GOT3 (cell line): ENCODE data around the gene TTF2.
"Not testable (repeated sequence)": the region's sequence is repeated elsewhere in the genome, so short reads cannot be mapped to it uniquely, and the experiment has no call there.

Experiments used
- DNase-seq: peaks from one replicate; lab custom pipeline; 2025; ENCODE audit warnings: mixed read lengths; lab: John Stamatoyannopoulos, UW

TTF2 gene

DNA sequence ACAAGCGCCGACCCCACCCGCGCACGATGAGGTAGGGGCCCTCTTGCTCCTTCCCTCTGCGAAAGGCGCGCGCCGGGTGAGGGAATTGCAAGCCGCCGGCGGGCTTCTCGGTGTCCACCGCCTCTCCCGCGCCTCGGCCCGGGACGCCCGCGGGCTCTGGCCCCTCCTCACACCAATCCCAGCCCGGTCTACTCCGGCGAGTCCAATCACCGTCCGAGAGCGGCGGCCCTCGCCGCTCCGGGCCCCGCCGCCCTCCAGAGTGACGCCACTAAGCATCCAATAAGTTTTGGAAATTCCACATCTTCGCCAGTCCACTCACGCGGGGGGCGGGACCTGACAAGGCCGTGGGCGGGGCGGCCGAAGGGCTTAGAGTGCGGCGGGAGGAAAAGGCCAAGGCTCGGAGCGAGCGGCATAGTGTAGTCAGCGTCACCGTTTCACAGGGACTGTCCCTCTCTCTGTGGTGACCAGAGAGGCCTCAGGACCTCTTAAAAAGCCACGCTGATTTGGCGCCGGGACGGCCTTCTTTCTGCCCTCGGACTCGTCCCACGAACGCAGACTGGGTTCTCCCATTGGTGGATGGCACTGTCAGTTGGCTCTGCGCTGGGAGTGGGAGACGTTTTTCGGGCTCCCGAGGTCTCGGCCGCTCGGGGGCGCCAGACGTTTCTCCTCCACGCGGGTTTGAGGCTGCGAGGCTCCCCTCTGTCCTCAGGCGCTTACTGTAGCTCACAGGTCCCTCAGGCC is 61.6 kb downstream of the TTF2 start, which contains the start of gene TRIM45:
Gene TRIM45, minus strand, starts transcription at position 161 of the 741 bp plus-strand sequence. CDS start 548 bp downstream, outside the sequence.
- peak; percentile 75 for DNase-seq

DNA sequence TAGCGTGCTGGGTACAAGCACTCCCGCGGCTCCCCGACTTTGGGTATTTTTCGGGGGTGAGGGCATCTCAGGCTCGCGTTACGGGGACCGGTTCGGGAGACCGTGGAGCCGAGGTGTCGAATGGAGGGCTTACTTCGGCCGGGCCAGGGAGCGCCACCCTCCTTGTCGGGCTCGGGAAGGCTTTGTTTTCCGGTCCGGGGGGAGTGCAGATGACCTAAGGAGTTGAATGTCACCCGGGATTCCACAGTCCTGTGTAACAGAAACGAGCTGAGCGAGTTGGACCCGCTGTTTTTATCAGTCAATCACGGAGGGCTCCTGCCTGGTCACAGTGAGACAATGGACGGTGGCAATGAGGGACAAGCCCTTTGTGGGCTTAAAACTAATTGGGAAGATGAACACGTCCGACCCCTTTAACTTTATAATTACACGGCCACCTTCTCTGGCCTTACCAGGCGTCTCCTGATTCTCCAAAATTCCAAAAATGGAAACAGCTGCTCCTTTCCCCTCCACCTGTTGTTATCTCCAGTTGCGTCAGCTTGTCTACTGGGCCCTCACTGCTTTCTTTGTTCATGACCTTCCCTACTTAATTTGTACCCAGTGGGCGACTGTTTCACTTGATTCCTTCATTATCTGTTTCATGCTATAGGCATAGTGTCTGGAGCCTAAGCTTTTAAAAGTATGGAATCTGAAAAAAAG is 62.4 kb downstream of the TTF2 start:
- no peak for DNase-seq

DNA sequence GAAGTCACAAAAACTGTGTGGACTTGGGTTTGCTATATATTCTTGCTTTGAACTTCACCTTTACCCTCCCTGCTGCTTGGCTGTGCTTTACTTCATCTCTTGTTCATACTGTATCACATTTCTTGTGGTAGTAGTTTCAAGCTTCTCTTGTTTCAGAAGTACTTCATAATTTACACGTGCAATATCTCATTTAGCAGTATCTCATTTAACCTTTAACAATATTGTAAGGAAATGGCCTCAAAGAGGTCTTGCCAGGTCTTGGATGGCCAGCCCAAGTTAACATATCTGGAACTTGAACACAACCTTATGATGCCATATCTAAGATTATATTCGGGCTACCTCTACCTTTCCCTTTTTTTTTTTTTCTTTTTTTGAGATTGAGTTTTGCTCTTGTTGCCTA is 63.1 kb downstream of the TTF2 start:
- DNase-seq, result no peak

DNA sequence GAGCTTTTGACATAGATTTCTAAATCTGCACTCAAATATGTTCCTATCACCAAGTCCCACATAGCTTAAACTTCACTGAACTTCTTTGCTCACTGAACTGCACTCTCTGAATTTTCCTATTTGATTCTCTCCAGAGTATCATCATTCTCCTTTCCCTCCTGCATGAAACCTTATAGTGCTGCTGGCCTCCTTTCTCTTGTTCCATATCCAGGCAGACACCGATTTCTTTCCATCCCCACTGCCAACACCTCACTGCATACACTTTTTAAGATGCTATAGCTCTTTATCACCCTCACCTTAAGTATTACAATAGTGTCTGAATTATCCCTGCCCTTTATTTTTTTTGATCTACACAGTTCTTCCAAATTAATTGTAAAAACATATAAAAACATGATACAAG is 64.5 kb downstream of the TTF2 start:
- no peak for DNase-seq

DNA sequence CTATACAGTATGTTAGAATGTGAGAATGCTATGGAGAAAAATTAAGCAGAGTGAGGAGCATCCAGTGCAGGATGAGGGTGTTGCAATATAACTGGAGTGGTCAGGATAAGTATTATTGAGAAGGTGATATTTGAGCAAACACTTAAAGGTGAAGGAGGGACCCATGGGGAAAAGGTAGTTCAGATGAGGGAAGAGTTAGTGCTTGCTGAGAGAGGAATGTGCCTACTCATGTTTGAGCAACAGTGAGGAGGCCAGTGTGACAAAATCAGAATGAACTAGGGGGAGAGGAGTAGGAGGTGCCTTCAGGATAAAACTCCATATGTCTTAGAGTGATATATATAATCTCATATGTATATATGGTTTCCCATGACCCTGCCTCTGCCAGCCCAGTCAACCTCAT is 67.7 kb downstream of the TTF2 start:
- DNase-seq, result no peak

DNA sequence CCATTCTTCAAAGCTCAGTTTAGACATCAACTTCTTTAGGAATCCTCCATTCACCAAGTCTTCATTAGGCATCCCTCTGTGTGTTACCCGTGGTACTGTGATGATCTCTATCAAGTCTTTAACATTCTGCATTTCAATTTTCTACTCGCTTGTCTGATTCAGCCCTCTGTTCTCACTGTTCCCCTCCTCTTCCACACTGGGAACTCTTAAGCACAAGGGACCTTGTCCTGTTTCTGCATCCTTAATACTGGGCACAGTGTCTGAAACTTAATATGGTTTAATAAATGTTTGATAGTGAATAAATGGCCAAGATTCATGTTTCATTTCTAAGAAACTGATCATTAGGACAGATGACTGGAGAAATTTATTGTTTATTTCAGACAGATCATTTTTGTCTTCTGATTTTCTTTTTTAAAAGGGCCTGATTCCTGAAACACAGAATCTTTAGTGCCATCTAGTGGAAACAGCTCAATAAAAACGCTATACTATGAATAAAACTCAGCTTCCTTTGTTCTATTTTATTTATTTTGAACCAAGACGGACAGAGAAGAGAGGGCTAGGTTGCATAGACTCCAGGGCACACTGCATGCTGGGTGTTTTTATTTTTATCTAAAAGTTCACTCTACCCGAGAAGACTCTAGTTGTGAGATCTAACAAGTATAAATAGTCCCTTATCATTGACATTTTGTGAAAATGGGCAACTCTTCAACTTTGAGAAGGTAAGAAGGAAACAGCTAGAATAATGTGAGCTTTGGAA is 68.4 kb downstream of the TTF2 start:
- DNase-seq, result no peak

DNA sequence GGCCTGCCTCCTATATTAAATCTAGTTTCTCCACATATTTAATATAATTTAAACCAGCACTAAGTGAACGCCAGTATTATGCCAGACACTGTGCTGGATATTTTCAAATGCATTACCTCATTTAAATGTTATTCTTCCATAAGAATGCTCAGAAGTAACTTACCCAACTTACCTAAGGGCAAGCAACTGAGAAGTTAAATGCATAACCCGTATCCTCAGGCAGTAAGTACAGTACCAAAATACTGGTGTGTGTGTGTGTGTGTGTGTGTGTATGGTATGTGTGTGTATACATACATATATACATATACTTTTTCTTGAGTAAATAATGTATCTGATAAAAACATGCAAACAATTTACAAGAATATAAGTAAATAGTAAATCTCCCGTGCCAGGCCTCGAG is 70.4 kb downstream of the TTF2 start:
- DNase-seq, result no peak

DNA sequence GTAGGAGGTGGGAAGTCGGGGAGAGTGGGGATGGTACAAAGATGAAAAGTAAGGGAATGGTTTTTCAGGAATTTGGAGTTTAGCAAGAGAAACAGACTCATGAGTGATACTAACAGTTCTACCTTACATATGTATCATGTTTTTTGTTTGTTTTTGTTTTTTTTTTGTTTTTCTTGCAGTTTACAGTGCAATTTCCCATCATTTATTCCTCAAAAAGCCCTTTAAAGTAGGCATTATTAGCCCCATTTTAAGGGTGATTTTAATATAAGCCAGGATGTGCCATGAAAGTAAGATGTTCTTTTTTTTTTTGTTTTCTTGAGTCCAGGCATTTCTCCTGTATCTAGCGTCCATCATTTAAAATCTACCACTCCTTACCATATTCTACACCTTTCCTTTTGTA is 75.2 kb downstream of the TTF2 start:
- DNase-seq, result no peak

DNA sequence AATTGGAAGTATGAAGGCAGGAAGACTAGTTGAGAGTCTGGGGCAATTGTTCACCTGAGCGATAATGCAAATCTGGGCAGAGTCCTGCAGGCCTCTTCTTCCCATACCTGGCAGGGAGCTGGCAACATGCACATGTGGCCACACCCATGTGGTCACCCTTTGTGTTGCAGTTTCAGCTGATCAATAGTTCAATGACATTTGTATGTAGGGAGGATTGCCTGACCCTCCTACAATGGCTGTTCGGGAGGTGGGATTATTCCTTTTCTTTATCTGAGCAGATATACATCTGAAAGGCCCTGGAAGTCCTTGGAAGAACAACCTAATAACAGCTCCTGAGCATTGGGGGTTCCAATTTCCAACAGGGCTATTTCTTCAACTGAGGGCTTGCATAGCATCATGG is 76.6 kb downstream of the TTF2 start:
- DNase-seq, result no peak

DNA sequence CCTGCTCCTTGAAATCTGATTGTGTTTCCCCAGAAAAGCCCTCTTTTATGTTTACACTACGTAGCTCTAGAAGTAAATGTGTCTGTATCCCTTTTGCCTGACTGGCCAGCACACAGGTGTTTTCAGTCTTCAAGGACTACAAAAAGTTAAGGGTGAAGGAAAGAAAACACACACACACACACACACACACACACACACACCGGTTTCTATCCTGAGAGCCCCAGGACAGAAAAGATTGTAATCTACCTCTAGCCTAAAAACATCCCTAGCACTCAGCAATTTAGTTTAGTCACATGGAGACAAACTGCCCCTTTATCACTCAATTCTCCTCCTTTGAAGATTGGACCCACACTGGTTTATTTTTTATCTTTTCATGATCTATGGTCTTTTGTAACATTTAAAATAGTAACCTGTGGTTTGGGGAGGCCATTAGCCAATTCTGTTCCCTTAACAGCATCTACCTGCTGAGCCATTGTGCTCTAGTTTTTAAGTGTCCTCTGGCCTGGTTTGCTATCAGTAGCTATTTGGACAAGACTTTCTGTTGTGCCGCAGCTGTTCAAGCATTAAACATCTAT is 77.2 kb downstream of the TTF2 start:
- DNase-seq, result no peak

DNA sequence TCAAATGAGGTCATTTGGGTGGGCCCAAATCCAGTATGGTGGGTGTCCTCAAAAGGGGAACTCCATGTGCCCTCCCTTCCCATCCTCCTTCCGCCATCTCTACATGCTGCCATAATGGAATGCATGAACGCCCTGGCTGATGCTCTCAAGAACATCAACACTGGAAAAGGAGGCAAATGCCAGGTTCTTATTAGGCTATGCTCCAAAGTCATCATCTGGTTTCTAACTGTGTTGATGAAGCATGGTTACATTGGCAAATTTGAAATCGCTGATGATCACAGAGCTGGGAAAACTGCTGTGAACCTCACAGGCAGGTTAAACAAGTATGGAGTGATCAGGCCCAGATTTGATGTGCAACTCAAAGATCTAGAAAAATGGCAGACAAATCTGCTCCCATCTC is 78.0 kb downstream of the TTF2 start:
- DNase-seq, result no peak

DNA sequence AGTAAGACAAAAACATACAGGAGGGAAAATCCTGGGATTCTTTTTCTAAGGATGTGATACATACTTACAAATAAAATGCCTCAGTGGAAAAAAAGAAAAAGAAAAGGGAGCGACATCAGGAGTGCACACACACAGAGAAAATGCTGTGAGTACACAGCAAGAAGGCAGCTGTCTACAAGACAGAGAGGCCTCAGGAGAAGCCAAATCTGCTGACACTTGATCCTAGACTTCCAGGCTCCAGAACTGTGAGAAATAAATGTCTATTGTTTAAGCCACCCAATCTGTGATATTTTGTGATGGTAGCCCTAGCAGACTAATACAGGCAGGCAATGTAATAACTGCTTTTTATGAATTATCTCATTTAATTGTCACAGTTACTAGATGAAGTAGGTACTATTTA is 78.4 kb downstream of the TTF2 start:
- no peak for DNase-seq

DNA sequence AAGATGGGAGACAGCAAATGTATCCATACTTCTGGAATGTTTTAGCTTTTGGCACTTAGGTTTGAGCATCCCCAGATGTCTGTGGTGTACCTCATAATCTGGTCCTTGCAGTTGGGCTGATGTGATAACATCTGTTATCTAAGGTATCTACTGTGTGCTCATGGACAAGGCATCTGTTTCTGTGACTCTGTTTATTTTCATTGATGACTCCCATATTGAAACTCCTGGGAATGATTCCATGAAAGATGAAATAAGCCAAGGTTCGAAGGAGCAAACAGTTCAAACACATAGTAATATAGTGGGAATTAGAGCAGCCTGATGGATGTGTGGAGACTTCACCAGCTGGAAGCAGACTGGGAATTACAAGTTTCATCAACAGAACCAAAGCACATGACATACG is 82.1 kb downstream of the TTF2 start:
- no peak for DNase-seq

DNA sequence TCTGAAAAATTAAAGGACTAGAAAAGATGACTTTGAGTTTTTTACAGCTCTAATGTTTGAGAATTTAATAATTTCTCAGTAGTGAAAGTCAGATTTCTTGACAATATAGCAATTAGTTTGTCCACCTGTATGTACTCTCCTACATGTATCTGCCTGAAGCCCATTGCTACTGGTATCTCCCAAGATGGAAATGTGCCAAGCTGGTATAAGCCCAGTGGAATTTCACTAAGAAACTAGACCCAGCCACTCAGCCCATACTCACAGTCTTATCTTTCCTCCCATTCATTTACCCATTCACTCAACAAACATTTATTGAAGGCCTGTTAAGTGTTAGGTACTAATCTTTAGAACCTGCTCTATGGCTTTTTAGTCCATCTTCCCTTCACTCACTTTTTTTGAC is 83.0 kb downstream of the TTF2 start:
- DNase-seq, result no peak

DNA sequence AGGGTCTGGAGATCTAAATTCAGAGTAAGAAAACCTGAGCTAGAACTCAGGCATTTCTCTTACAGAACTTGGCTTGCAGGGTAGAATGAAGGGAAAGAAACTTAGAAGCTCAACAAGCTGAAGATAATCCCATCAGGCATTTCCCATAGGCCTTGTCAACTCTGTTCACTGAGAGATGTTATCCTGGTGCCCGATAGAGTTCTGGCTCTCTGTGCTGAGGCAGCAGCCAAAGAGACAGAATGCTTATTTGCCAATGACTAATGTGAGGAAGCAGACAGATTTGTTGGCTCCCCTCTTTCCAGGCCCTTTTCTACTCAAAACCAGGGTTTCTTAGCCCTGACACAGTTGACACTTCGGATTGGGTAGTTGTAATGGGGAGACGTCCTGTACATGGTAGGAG is 83.7 kb downstream of the TTF2 start:
- DNase-seq, result no peak

DNA sequence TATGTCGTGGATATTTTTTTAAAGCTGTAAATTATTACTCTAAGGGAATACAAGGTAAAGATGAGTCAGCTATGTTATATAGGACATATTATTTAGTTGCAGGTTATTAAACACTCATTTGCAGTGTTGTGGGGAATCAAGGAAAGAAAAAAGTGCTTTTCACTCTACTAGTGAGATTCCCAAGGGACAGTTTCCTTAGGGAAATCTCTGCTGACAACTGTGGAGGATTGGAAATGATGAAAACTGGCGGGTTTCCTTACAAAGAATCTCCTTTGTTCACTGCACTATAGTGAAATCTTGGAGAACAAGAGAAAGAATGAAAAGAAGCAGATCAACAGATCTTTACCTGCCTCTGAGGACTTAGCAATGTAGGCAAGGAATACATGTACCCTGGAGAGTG is 85.9 kb downstream of the TTF2 start:
- no peak for DNase-seq

DNA sequence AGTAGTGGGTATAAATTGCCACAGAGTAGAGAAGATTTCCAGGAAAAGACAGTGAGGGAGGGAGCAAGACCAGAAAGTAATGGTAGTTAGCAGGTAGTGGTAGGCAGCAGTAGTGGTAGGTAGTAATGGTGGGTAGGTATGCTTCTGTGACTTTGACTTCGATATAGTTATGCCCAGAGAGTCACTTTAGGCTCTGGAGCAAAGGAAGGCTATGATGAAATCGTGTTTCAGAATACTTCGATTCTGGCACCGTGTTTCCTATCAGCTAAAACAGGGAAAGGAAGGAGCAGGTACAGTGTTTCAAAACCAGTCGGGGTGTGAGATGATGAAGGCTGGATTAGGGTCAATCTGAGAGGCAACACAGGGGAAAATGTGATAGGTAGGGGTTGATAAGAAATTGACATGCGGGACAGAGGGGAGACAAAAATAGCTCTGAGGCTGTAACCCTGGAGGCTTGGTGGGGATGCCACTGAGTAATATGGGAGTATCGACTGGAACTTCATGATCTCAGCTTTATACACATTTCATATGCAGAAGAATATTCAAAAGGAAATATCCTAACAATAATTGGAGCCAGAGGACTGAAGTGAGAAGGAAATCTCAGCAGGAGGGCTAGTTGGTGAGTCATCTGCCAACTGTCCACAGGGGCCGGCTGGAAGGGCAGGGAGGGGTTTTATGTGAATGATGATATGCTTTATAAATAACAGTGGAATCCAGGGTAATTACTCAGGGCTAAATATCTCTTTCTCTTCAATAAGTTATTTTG is 86.6 kb downstream of the TTF2 start:
- no peak for DNase-seq

DNA sequence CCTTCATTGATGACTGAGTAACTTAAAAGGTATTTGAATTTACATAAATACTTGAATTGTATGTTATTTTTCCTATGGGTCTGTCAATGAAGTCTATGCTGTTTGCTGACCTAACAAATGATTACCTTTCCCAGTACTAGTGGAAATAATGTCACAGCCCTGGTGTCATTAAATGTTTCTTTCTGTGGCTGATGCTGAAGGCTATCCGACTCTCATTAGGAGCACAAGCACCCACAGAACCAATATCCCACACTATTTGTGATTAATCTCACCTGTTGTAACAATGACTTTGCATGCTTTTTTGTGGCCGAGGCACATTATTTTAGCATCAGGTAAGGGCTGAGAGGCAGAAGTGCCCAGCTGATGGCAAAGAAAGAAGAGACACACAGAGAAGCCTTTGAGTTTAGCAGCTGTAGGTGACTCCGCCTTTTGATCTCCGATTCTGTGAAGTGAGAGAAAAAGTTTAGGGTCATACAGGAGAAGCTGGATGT is 87.3 kb downstream of the TTF2 start:
- no peak for DNase-seq

DNA sequence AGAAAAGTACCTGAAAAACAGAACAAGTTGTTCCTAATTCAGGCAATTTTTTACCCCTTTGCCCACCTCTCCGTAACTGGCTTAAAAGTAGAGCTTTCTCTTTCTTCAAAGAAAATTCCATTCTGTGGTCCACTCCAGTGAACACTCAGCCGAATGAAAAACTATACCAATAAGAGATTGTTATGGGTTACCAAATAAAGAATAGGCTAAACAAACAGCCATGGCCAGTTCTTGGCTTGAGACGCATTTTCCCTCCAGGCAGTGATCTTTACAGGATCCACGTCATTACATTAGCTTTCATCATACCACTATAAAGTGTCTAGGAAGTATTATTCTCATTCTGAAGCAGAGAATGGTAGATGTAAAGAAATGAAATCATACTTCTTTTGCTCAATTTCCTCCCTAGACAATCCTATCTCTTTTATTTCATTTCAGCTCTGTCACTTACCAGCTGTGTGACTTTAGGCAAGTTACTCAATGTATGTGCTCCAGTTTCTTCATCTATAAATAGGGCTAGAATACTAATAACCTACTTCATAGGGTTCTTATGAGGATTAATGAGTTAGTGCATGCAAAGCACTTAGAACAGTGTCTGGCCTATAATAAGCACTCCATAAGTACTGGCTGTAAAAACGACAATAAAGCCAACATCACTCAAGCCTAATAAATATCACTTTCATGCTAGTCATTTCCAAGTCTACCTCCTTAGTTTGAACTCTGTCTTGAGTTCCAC is 87.9 kb downstream of the TTF2 start:
- DNase-seq, result no peak

DNA sequence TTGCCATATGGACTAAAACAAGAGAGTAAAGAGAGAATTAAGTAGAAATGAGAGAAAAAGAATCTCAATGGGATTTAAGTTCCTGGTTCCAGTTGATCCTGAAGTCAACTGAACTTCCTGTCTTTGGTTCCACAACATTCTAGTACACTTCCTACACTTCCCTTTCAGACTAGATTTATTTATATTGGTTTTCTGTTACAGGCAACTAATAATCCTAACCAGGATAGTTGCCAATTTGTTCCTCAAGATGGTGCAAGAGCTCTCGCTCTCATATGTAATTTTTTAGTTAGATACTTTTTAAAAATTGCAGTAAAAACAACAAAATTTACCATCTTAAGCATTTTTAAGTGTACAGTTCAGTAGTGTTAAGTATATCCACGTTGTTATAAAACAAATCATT is 90.2 kb downstream of the TTF2 start:
- no peak for DNase-seq

DNA sequence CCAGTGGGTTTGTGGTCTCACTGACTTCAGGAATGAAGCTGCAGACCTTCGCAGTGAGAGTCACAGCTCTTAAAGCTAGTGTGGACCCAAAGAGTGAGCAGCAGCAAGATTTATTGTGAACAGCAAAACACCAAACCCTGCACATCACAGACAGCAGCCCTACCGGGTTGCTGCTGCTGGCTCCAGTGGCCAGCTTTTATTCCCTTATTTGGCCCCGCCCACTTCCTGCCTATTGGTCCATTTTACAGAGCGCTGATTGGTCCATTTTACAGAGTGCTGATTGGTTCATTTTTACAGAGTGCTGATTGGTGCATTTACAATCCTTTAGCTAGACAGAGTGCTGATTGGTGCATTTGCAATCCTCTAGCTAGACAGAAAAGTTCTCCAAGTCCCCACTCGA is 91.2 kb downstream of the TTF2 start:
- not testable (repeated sequence) for DNase-seq
